DND-41 (cell line): Measurements from ENCODE around the gene LONP2.

ENCODE experiments used
- CTCF ChIP-seq: IDR thresholded peaks from 2 replicates; pipeline ENCODE4 v1.5.1; 2012; ENCODE audit warnings: borderline replicate concordance, low read length, moderate library complexity, mild to moderate bottlenecking; ENCODE audit not compliant: poor library complexity, severe bottlenecking; ENCODE audit errors: extremely low read depth
- EZH2 ChIP-seq: IDR thresholded peaks from 3 replicates; pipeline ENCODE4 v1.6.1; 2012; ENCODE audit warnings: borderline replicate concordance, low read depth, mild to moderate bottlenecking, moderate library complexity, low read length, inconsistent platforms; ENCODE audit not compliant: severe bottlenecking

GRCh38 chr16:48262631-48263030 lies 18.5 kb downstream of the LONP2 start:
- TF ChIP-seq CTCF (no peak), EZH2 (no peak)
